ENCODE measurements around the gene HIPK2. TPM values are rescaled to one million over a fixed set of nuclear protein-coding genes. Genes with fewer than 3 reads are reported as not detected.

The HIPK2 gene
- total RNA-seq, 1 donor from 2014 or later, result 45.1 TPM

GRCh38 chr7:139532636-139533155 is 245.1 kb downstream of the HIPK2 start:
- DNase-seq (ENCODE audit: low read depth), result no peak
- H3K4me3 ChIP-seq (ENCODE audit: low read depth, low read length), result no peak overlapping the region
- TF ChIP-seq CTCF (conservative IDR thresholded peaks at IDR 0.05; ENCODE audit: low read depth, low read length), result no peak

- TF ChIP-seq CTCF (conservative IDR thresholded peaks at IDR 0.05; ENCODE audit: low read depth, low read length), result no peak
- H3K4me3 ChIP-seq (ENCODE audit: low read depth, low read length), result no peak overlapping the region
- DNase-seq (ENCODE audit: low read depth), result no peak
These were observed 246.7 kb downstream of the HIPK2 start for GRCh38 chr7:139531094-139531493.

DNA sequence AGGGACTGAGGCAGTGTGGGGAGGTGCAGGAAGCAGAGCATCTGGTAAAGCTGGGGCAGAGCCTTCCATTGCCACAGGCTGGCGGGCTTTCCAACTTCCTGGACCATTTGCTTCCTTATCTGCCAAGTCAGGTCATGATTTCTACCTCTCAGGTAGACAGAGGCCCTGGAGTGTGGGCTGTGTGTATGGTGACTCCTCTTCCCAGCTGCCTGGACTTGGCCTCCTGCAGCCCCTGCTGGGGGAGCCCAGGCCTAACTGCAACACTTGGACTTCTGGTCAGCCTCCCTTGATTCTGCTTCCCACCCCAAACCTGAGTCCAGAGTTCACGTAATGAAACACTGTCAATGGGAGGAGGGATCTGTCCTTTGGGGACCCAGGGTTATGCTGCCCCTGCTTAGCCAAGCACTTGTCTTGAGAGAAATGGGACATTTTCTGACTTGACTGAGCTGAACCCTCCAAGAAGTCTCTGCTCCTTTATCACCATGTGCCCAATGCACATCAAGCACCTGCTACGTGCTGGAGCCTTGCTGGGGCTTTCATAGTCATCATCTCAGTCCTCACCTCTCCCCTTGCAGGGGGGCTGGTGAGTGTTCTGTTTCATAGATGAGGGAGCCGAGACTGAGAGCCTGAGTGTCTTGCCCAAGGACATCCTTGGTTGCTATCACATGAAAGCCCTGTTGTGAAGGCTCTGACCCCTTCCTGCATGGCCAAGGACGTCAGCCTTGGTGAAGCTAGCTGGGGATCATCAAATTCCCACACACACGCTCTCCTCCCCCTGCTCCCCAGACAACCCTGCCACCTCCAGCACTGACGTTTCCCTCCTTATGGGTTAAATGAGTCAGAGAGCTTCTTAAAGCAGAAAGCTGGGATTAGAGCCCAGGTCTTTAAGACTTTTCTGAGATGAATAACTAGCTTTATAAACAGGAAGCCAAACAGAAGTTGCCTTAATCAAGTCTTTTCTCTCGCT is 250.9 kb downstream of the HIPK2 start:
- DNase-seq (ENCODE audit: low read depth), result no peak
- TF ChIP-seq CTCF (conservative IDR thresholded peaks at IDR 0.05; ENCODE audit: low read depth, low read length), result no peak
- H3K4me3 ChIP-seq (ENCODE audit: low read depth, low read length), result no peak overlapping the region

DNA sequence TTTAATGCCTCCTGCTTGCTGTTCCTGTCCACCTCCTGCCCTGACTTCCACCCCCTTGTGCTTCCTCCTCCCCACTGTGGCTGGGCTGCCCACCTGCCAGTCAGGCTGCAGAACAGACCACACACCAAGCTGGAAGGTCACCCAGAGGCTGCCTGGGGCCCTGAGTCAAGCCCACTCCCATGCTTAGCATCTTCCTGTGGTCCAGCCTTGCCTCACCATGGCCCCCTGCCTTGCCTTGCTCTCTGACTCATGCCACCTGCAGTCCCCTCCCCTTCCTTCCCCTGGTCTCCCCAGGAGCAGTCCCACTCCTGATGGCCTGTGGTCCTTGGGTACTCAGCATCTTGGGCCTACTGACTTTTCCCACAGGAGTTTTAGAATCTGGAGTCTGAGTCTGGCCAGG is 252.0 kb downstream of the HIPK2 start:
- no peak for TF ChIP-seq CTCF (conservative IDR thresholded peaks at IDR 0.05; ENCODE audit: low read depth, low read length)
- DNase-seq (ENCODE audit: low read depth), result no peak
- no peak overlapping the region for H3K4me3 ChIP-seq (ENCODE audit: low read depth, low read length)

GRCh38 chr7:139525239-139525638 is 252.6 kb downstream of the HIPK2 start:
- no peak for TF ChIP-seq CTCF (conservative IDR thresholded peaks at IDR 0.05; ENCODE audit: low read depth, low read length)
- H3K4me3 ChIP-seq (ENCODE audit: low read depth, low read length), result no peak overlapping the region
- no peak for DNase-seq (ENCODE audit: low read depth)

DNA sequence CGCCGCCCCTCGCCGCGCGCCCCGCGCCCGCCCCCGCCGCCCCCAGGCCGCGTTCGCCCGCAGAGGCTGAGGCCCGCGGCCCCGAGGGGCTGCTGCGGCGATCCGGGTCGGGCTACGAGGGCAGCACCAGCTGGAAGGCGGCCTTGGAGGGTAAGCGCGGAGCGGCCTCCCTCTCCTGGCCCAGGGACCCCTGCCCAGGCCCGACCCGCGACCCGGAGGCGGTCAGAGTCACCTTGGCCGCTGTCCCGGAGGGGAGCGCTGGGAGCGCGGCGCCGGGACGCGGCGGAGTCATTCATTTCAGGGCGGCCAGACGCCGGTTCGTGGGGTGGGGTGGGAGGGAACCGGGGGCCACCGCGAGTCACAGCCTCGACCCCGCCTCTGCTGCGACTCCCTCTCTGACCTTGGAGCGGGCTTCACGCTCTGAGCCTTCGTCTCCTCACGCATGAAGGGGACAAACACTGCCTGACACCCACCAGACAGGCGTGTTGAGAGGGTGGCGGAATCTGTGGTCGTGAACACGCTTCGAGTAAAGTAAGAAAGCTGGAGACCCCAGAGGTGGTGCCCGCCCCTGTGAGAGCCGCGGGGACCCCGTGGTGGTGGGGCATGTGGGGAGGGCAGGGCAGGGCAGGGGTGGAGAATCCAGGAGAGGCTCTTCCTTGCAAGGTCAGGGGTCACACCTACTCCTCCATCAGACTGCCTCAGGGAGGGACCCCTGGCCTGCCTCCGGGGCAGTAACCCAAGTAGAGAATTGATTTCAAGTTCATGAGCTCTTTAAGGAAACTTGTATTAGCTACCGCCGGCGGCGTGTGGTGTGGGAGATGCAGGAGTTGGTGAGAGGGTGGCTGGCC is 253.6 kb downstream of the HIPK2 start:
- no peak for DNase-seq (ENCODE audit: low read depth)
- H3K4me3 ChIP-seq (ENCODE audit: low read depth, low read length), result no peak overlapping the region
- TF ChIP-seq CTCF (conservative IDR thresholded peaks at IDR 0.05; ENCODE audit: low read depth, low read length), result no peak

Measured in epithelial cell of proximal tubule (primary cell).